Ascending aorta (tissue), 2 donors: ENCODE data around the gene RORC. TPM values are rescaled to one million over a fixed set of nuclear protein-coding genes. Genes with fewer than 3 reads are reported as not detected.

Experiments
- DNase-seq, 2 donors: peaks; one replicate each; pipeline ENCODE4 v3.0.0-alpha.2; 2019; ENCODE audit warnings: low spot score in 2 of 2
- H3K27ac ChIP-seq, 2 donors: fragments of 200-600 bp; sonication (generic); one replicate each; pipeline ENCODE4 v1.5.1; 2016 to 2017; ENCODE audit warnings: mild to moderate bottlenecking in 1 of 2
- H3K27me3 ChIP-seq: fragments of 200-600 bp; sonication (generic); one replicate; pipeline ENCODE4 v1.5.1; 2017
- H3K36me3 ChIP-seq, 2 donors: fragments of 200-600 bp; sonication (generic); one replicate each; pipeline ENCODE4 v1.5.1; 2016
- H3K4me1 ChIP-seq, 2 donors: fragments of 200-600 bp; sonication (generic); one replicate each; pipeline ENCODE4 v1.5.1; 2016 to 2017; ENCODE audit warnings: mild to moderate bottlenecking in 1 of 2
- H3K4me3 ChIP-seq, 2 donors: fragments of 200-600 bp; sonication (generic); one replicate each; pipeline ENCODE4 v1.5.1; 2016 to 2017; ENCODE audit warnings: mild to moderate bottlenecking in 1 of 2
- H3K9me3 ChIP-seq, 2 donors: fragments of 200-600 bp; sonication (generic); one replicate each; pipeline ENCODE4 v1.5.1; 2016
- CTCF ChIP-seq, 3 experiments: fragments of 200-600 bp in 2 of 3; fragments of 450-650 bp in 1 of 3; sonication (generic) in 2 of 3; IDR thresholded peaks; one replicate each; pipeline ENCODE4 v1.5.1; 2016 to 2019; ENCODE audit warnings: antibody characterized with exemption in 3 of 3, mild to moderate bottlenecking in 1 of 3, moderate library complexity in 1 of 3
- intact Hi-C: fragments of 100-400 bp; cut with DNase I; formaldehyde crosslinking; loops from one replicate; pipeline ENCODE4 v1.15.1; 2023
- total RNA-seq: library from RNA; depleted of rRNA; stranded (reverse); fragments of >200 nt; gene quantifications from one replicate; pipeline ENCODE4 v1.1.0, GENCODE V29; 2016

Gene RORC
- total RNA-seq, 1 donor from 2014 or later: not detected

DNA sequence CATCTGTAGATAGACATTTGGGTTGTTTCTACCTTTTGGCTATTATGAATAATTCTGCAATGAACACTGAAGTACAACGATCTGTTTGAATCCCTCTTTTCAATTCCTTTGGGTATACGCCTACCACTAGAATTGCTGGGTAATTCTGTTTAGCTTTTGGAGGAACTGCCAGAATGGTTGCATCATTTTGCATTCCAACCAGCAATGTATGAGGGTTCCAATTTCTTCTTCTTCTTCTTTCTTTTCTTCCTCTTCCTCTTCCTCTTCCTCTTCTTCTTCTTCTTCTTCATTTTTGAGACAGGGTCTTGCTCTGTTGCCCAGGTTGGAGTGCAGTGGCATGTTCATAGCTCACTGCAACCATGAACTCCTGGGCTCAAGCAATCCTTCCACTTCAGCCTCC lies 35.7 kb upstream of the RORC start:
- Histone ChIP-seq H3K4me1 (no peaks in the 10 kb centered on the region), H3K4me3 (no peak overlapping the region), H3K9me3 (no peaks in the 10 kb centered on the region), H3K36me3 (no peaks in the 10 kb centered on the region), H3K27ac (no peak overlapping the region), H3K27me3 (no peaks in the 10 kb centered on the region)
- intact Hi-C loops: no loop called here
- TF ChIP-seq CTCF (IDR thresholded peaks at IDR 0.05): no peak
- no peak for DNase-seq

GRCh38 chr1:151864411-151864810 lies 32.8 kb upstream of the RORC start:
- Histone ChIP-seq H3K27me3 (no peaks in the 10 kb centered on the region), H3K9me3 (no peaks in the 10 kb centered on the region), H3K36me3 (no peaks in the 10 kb centered on the region), H3K27ac (no peak overlapping the region), H3K4me3 (no peak overlapping the region), H3K4me1 (no peaks in the 10 kb centered on the region)
- intact Hi-C loops: no loop called here
- DNase-seq: no peak
- no peak for TF ChIP-seq CTCF (IDR thresholded peaks at IDR 0.05)

DNA sequence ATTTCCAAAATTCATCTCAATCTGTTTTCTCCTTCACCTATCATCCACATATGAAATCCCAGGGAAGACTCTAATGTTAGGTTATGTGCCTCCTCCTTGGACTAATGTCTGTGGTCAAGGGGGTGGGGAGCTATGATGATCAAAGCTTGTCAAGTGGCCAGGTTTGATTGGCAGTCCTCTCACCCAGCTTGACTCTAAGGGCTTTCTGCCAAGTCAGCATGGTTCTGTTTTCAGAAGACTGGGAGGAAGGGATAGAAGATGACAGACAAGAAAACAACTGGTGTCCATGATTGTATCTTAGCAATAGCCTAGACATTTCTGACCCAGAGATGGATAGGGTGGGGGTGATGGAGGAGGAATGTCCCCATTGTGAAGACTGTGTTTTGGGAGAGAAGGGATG lies 31.0 kb upstream of the RORC start:
- Histone ChIP-seq H3K27ac (no peak overlapping the region), H3K4me3 (no peak overlapping the region), H3K4me1 (no peaks in the 10 kb centered on the region), H3K9me3 (no peaks in the 10 kb centered on the region), H3K36me3 (no peaks in the 10 kb centered on the region), H3K27me3 (no peaks in the 10 kb centered on the region)
- TF ChIP-seq CTCF (IDR thresholded peaks at IDR 0.05): no peak
- DNase-seq: no peak
- intact Hi-C loops: no loop called here

- Histone ChIP-seq H3K27me3 (no peaks in the 10 kb centered on the region), H3K36me3 (no peaks in the 10 kb centered on the region), H3K4me3 (no peak overlapping the region), H3K9me3 (no peaks in the 10 kb centered on the region), H3K27ac (no peak overlapping the region), H3K4me1 (peaks cover 0 to 2% of the 10 kb centered on the region in 2 donors)
- intact Hi-C loops: no loop called here
- TF ChIP-seq CTCF (IDR thresholded peaks at IDR 0.05): no peak
- DNase-seq: no peak
These were observed 29.0 kb upstream of the RORC start for GRCh38 chr1:151860504-151861187.

GRCh38 chr1:151859891-151860293 lies 28.3 kb upstream of the RORC start:
- Histone ChIP-seq H3K4me3 (no peak overlapping the region), H3K9me3 (no peaks in the 10 kb centered on the region), H3K36me3 (no peaks in the 10 kb centered on the region), H3K27ac (no peak overlapping the region), H3K4me1 (peaks cover 0 to 2% of the 10 kb centered on the region in 2 donors), H3K27me3 (no peaks in the 10 kb centered on the region)
- intact Hi-C loops: no loop called here
- DNase-seq: no peak
- TF ChIP-seq CTCF (IDR thresholded peaks at IDR 0.05): no peak
